Right cardiac atrium (tissue), 5 donors: ENCODE results near the gene QSOX1. TPM values are rescaled to one million over a fixed set of nuclear protein-coding genes. Genes with fewer than 3 reads are reported as not detected.

Experiments
- ATAC-seq, 2 donors: fragments of 200-7000 bp; cut with Tn5 transposase; one replicate each; pipeline versions ENCODE4 v1.8.0 to v1.9.1; 2020; ENCODE audit warnings: moderate library complexity in 2 of 2, mild to moderate bottlenecking in 1 of 2
- DNase-seq, 3 donors: peaks; one replicate each; pipeline ENCODE4 v3.0.0-alpha.2; 2020
- H3K27ac ChIP-seq: one replicate; pipeline ENCODE4 v1.5.1; 2013; ENCODE audit warnings: mild to moderate bottlenecking, low read length, control low read depth, moderate library complexity
- H3K27me3 ChIP-seq: one replicate; pipeline ENCODE4 v1.6.1; 2013; ENCODE audit not compliant: control insufficient read depth, insufficient read depth
- H3K4me1 ChIP-seq: one replicate; pipeline ENCODE4 v1.6.1; 2013; ENCODE audit warnings: low read length; ENCODE audit not compliant: control insufficient read depth, insufficient read depth
- H3K4me3 ChIP-seq: one replicate; pipeline ENCODE4 v1.5.1; 2013; ENCODE audit warnings: low read length, control low read depth
- H3K9me3 ChIP-seq: one replicate; pipeline ENCODE4 v1.6.1; 2013; ENCODE audit warnings: low read length; ENCODE audit not compliant: control insufficient read depth
- WGBS: extraction: QIAGEN DNeasy Blood & Tissue Kit; methylation state at CpG from one replicate; pipeline ENCODE4 v1.1.7; 2013; 5-methylcytosine and 5-hydroxymethylcytosine counted together
- intact Hi-C, 4 donors: fragments of 100-400 bp; cut with DNase I; formaldehyde crosslinking; loops; one replicate each; pipeline versions ENCODE4 v1.11.0 to v1.14.0; 2022 to 2023
- polyA plus RNA-seq: library from polyadenylated mRNA; stranded (reverse); fragments of 200-250 nt; gene quantifications from one replicate; pipeline ENCODE4 v1.2.3, GENCODE V29; 2013
- total RNA-seq, 4 donors: library from RNA; stranded (reverse); fragmentation: NEBNext Ultra II Directional; extraction: Animal tissue kit (Norgen Biotek cat#: 25700); gene quantifications; one replicate each; pipeline ENCODE4 v1.2.1, GENCODE V29; 2021
- donor health status: healthy with polysubstance abuse.
- donor health status: DM: no; HTN: yes; CAD: no.
- donor health status: DM: no; HTN: no; CAD: no.
- donor health status: DM: no; HTN: yes; CAD: no; lungs with severe emphysema.
- donor health status: DM: yes; HTN: yes; CAD: no.

The QSOX1 gene
- total and polyA plus RNA-seq, 5 donors: 218 to 399 (median 353) TPM

GRCh38 chr1:180252638-180253536, 98.2 kb downstream of the QSOX1 start:
- peak; percentile 36 to 57 for ATAC-seq
- Histone ChIP-seq H3K4me3 (no peak overlapping the region), H3K27me3 (no peaks in the 10 kb centered on the region), H3K4me1 (no peaks in the 10 kb centered on the region), H3K9me3 (no peaks in the 10 kb centered on the region), H3K27ac (no peak overlapping the region)
- 70% methylated on average over 12 of the region's 12 CpGs for WGBS
- intact Hi-C loops: loop anchor here (5.0 to 10.0 kb wide), 4 partner anchors 164 to 232 kb away; no protein-coding TSS in a partner anchor
- DNase-seq: peak; percentile 69 to 89 (median 88)

Other genes with a start within 250 kb of the QSOX1 start
- gene CEP350, start 200.1 kb upstream of the QSOX1 start, total RNA-seq: 10 to 100 TPM; 34.3 to 40.3 (median 36.1) TPM
- 6.8 TPM for gene CEP350, start 200.1 kb upstream of the QSOX1 start, polyA plus RNA-seq
- not detected for gene LHX4, start 75.4 kb downstream of the QSOX1 start, total RNA-seq
- 0.02 TPM for gene LHX4, start 75.4 kb downstream of the QSOX1 start, polyA plus RNA-seq